Measurements from ENCODE around the gene PPP2R5D.

DNA sequence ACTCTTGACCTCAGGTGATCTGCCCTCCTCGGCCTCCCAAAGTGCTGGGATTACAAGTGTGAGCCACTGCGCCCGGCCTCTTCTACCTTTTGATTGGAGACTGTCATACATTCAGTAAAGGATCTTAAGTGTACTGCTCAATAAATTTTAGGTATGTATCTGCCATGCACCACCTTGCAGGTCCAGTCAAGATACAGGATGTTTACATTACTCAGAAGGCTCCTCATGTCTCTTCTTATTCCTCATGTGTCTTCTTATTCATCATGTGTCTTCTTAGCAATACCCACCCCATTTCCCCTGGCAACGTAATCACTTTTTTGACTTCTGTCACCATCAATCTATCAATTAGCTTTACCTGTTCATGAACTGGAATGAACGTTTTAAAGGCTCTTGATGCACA lies 21.5 kb downstream of the PPP2R5D start:
- TF ChIP-seq, protein P1, sequence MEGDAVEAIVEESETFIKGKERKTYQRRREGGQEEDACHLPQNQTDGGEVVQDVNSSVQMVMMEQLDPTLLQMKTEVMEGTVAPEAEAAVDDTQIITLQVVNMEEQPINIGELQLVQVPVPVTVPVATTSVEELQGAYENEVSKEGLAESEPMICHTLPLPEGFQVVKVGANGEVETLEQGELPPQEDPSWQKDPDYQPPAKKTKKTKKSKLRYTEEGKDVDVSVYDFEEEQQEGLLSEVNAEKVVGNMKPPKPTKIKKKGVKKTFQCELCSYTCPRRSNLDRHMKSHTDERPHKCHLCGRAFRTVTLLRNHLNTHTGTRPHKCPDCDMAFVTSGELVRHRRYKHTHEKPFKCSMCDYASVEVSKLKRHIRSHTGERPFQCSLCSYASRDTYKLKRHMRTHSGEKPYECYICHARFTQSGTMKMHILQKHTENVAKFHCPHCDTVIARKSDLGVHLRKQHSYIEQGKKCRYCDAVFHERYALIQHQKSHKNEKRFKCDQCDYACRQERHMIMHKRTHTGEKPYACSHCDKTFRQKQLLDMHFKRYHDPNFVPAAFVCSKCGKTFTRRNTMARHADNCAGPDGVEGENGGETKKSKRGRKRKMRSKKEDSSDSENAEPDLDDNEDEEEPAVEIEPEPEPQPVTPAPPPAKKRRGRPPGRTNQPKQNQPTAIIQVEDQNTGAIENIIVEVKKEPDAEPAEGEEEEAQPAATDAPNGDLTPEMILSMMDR (IDR thresholded peaks at IDR 0.05): no peak
- no peak for TF ChIP-seq POLR2A (IDR thresholded peaks at IDR 0.05)

All from body of pancreas (tissue), 4 donors.